ENCODE results near the gene ADGRL4. TPM values are rescaled to one million over a fixed set of nuclear protein-coding genes. Genes with fewer than 3 reads are reported as not detected.

Gene ADGRL4
- total and polyA plus RNA-seq, 2 donors = 2.4 to 12.3 TPM

- Histone ChIP-seq H3K27ac (ENCODE audit: low read depth in 1 of 2, low read length in 1 of 2) (no peak overlapping the region), H3K4me3 (ENCODE audit: low read length in 2 of 2) (no peak overlapping the region), H3K27me3 (ENCODE audit: control insufficient read depth in 2 of 2, insufficient read depth in 1 of 2, low read length in 1 of 2) (no peaks in the 10 kb centered on the region), H3K9me3 (ENCODE audit: control insufficient read depth in 2 of 2, insufficient read depth in 1 of 2, low read length in 1 of 2) (peaks cover 0 to 10% of the 10 kb centered on the region in 2 donors), H3K4me1 (ENCODE audit: control insufficient read depth in 2 of 2, insufficient read depth in 2 of 2, low read length in 2 of 2) (no peaks in the 10 kb centered on the region), H3K36me3 (ENCODE audit: control insufficient read depth in 2 of 2, insufficient read depth in 2 of 2, low read length in 1 of 2) (no peaks in the 10 kb centered on the region)
- WGBS = 17% methylated on average over 10 of the region's 10 CpGs
- DNase-seq (ENCODE audit: low read depth in 6 of 9, low spot score in 9 of 9) = no peak
Observed at GRCh38 chr1:79040424-79041082, 34.0 kb upstream of the ADGRL4 start.

GRCh38 chr1:79037085-79037484 is 30.6 kb upstream of the ADGRL4 start:
- H3K4me3 ChIP-seq (ENCODE audit: low read length in 2 of 2) = no peak overlapping the region
- no peaks in the 10 kb centered on the region for H3K36me3 ChIP-seq (ENCODE audit: control insufficient read depth in 2 of 2, insufficient read depth in 2 of 2, low read length in 1 of 2)
- 83% methylated on average over 2 of the region's 2 CpGs for WGBS
- no peaks in the 10 kb centered on the region for H3K27me3 ChIP-seq (ENCODE audit: control insufficient read depth in 2 of 2, insufficient read depth in 1 of 2, low read length in 1 of 2)
- H3K4me1 ChIP-seq (ENCODE audit: control insufficient read depth in 2 of 2, insufficient read depth in 2 of 2, low read length in 2 of 2) = no peaks in the 10 kb centered on the region
- H3K27ac ChIP-seq (ENCODE audit: low read depth in 1 of 2, low read length in 1 of 2) = no peak overlapping the region
- H3K9me3 ChIP-seq (ENCODE audit: control insufficient read depth in 2 of 2, insufficient read depth in 1 of 2, low read length in 1 of 2) = peaks cover 0 to 10% of the 10 kb centered on the region in 2 donors
- DNase-seq (ENCODE audit: low read depth in 6 of 9, low spot score in 9 of 9) = no peak

- Histone ChIP-seq H3K36me3 (ENCODE audit: control insufficient read depth in 2 of 2, insufficient read depth in 2 of 2, low read length in 1 of 2) (no peaks in the 10 kb centered on the region), H3K4me3 (ENCODE audit: low read length in 2 of 2) (no peak overlapping the region), H3K27me3 (ENCODE audit: control insufficient read depth in 2 of 2, insufficient read depth in 1 of 2, low read length in 1 of 2) (no peaks in the 10 kb centered on the region), H3K27ac (ENCODE audit: low read depth in 1 of 2, low read length in 1 of 2) (no peak overlapping the region), H3K4me1 (ENCODE audit: control insufficient read depth in 2 of 2, insufficient read depth in 2 of 2, low read length in 2 of 2) (no peaks in the 10 kb centered on the region), H3K9me3 (ENCODE audit: control insufficient read depth in 2 of 2, insufficient read depth in 1 of 2, low read length in 1 of 2) (no peaks in the 10 kb centered on the region)
- WGBS = 95% methylated on average over 2 of the region's 2 CpGs
- no peak for DNase-seq (ENCODE audit: low read depth in 6 of 9, low spot score in 9 of 9)
Observed at GRCh38 chr1:79012500-79012899, 6.0 kb upstream of the ADGRL4 start.

- Histone ChIP-seq H3K4me3 (ENCODE audit: low read length in 2 of 2) (no peak overlapping the region), H3K27me3 (ENCODE audit: control insufficient read depth in 2 of 2, insufficient read depth in 1 of 2, low read length in 1 of 2) (peaks cover 0 to 11% of the 10 kb centered on the region in 2 donors), H3K9me3 (ENCODE audit: control insufficient read depth in 2 of 2, insufficient read depth in 1 of 2, low read length in 1 of 2) (no peaks in the 10 kb centered on the region), H3K27ac (ENCODE audit: low read depth in 1 of 2, low read length in 1 of 2) (no peak overlapping the region), H3K36me3 (ENCODE audit: control insufficient read depth in 2 of 2, insufficient read depth in 2 of 2, low read length in 1 of 2) (no peaks in the 10 kb centered on the region), H3K4me1 (ENCODE audit: control insufficient read depth in 2 of 2, insufficient read depth in 2 of 2, low read length in 2 of 2) (no peaks in the 10 kb centered on the region)
- DNase-seq (ENCODE audit: low read depth in 6 of 9, low spot score in 9 of 9) = no peak
- 96% methylated on average over 4 of the region's 4 CpGs for WGBS
Observed at GRCh38 chr1:79010589-79010988, 4.1 kb upstream of the ADGRL4 start.

GRCh38 chr1:79005945-79006344 is 585 bp downstream of the ADGRL4 start:
- no peak overlapping the region for H3K27ac ChIP-seq (ENCODE audit: low read depth in 1 of 2, low read length in 1 of 2)
- no peaks in the 10 kb centered on the region for H3K9me3 ChIP-seq (ENCODE audit: control insufficient read depth in 2 of 2, insufficient read depth in 1 of 2, low read length in 1 of 2)
- no peak overlapping the region for H3K4me3 ChIP-seq (ENCODE audit: low read length in 2 of 2)
- peaks cover 0 to 11% of the 10 kb centered on the region in 2 donors for H3K27me3 ChIP-seq (ENCODE audit: control insufficient read depth in 2 of 2, insufficient read depth in 1 of 2, low read length in 1 of 2)
- 89% methylated on average over 4 of the region's 4 CpGs for WGBS
- no peak for DNase-seq (ENCODE audit: low read depth in 6 of 9, low spot score in 9 of 9)
- H3K4me1 ChIP-seq (ENCODE audit: control insufficient read depth in 2 of 2, insufficient read depth in 2 of 2, low read length in 2 of 2) = no peaks in the 10 kb centered on the region
- H3K36me3 ChIP-seq (ENCODE audit: control insufficient read depth in 2 of 2, insufficient read depth in 2 of 2, low read length in 1 of 2) = no peaks in the 10 kb centered on the region

- H3K4me3 ChIP-seq (ENCODE audit: low read length in 2 of 2) = no peak overlapping the region
- H3K9me3 ChIP-seq (ENCODE audit: control insufficient read depth in 2 of 2, insufficient read depth in 1 of 2, low read length in 1 of 2) = no peaks in the 10 kb centered on the region
- peaks cover 0 to 11% of the 10 kb centered on the region in 2 donors for H3K27me3 ChIP-seq (ENCODE audit: control insufficient read depth in 2 of 2, insufficient read depth in 1 of 2, low read length in 1 of 2)
- no peak for DNase-seq (ENCODE audit: low read depth in 6 of 9, low spot score in 9 of 9)
- H3K27ac ChIP-seq (ENCODE audit: low read depth in 1 of 2, low read length in 1 of 2) = no peak overlapping the region
- H3K36me3 ChIP-seq (ENCODE audit: control insufficient read depth in 2 of 2, insufficient read depth in 2 of 2, low read length in 1 of 2) = no peaks in the 10 kb centered on the region
- H3K4me1 ChIP-seq (ENCODE audit: control insufficient read depth in 2 of 2, insufficient read depth in 2 of 2, low read length in 2 of 2) = no peaks in the 10 kb centered on the region
- WGBS = over 99% methylated on average over 3 of the region's 3 CpGs
Observed at GRCh38 chr1:79004916-79005315, 1.6 kb downstream of the ADGRL4 start.

- Histone ChIP-seq H3K27me3 (ENCODE audit: control insufficient read depth in 2 of 2, insufficient read depth in 1 of 2, low read length in 1 of 2) (no peaks in the 10 kb centered on the region), H3K36me3 (ENCODE audit: control insufficient read depth in 2 of 2, insufficient read depth in 2 of 2, low read length in 1 of 2) (no peaks in the 10 kb centered on the region), H3K4me1 (ENCODE audit: control insufficient read depth in 2 of 2, insufficient read depth in 2 of 2, low read length in 2 of 2) (no peaks in the 10 kb centered on the region), H3K9me3 (ENCODE audit: control insufficient read depth in 2 of 2, insufficient read depth in 1 of 2, low read length in 1 of 2) (no peaks in the 10 kb centered on the region), H3K27ac (ENCODE audit: low read depth in 1 of 2, low read length in 1 of 2) (no peak overlapping the region), H3K4me3 (ENCODE audit: low read length in 2 of 2) (no peak overlapping the region)
- DNase-seq (ENCODE audit: low read depth in 6 of 9, low spot score in 9 of 9) = no peak
- 87% methylated on average over 1 of the region's 1 CpG for WGBS
Observed at GRCh38 chr1:78996791-78997190, 9.7 kb downstream of the ADGRL4 start.

GRCh38 chr1:78987042-78987441 is 19.5 kb downstream of the ADGRL4 start:
- Histone ChIP-seq H3K9me3 (ENCODE audit: control insufficient read depth in 2 of 2, insufficient read depth in 1 of 2, low read length in 1 of 2) (no peaks in the 10 kb centered on the region), H3K4me1 (ENCODE audit: control insufficient read depth in 2 of 2, insufficient read depth in 2 of 2, low read length in 2 of 2) (no peaks in the 10 kb centered on the region), H3K27me3 (ENCODE audit: control insufficient read depth in 2 of 2, insufficient read depth in 1 of 2, low read length in 1 of 2) (no peaks in the 10 kb centered on the region), H3K36me3 (ENCODE audit: control insufficient read depth in 2 of 2, insufficient read depth in 2 of 2, low read length in 1 of 2) (no peaks in the 10 kb centered on the region), H3K27ac (ENCODE audit: low read depth in 1 of 2, low read length in 1 of 2) (no peak overlapping the region), H3K4me3 (ENCODE audit: low read length in 2 of 2) (no peak overlapping the region)
- WGBS = 87% methylated on average over 2 of the region's 2 CpGs
- no peak for DNase-seq (ENCODE audit: low read depth in 6 of 9, low spot score in 9 of 9)

- Histone ChIP-seq H3K36me3 (ENCODE audit: control insufficient read depth in 2 of 2, insufficient read depth in 2 of 2, low read length in 1 of 2) (no peaks in the 10 kb centered on the region), H3K4me3 (ENCODE audit: low read length in 2 of 2) (no peak overlapping the region), H3K27me3 (ENCODE audit: control insufficient read depth in 2 of 2, insufficient read depth in 1 of 2, low read length in 1 of 2) (no peaks in the 10 kb centered on the region), H3K4me1 (ENCODE audit: control insufficient read depth in 2 of 2, insufficient read depth in 2 of 2, low read length in 2 of 2) (no peaks in the 10 kb centered on the region), H3K9me3 (ENCODE audit: control insufficient read depth in 2 of 2, insufficient read depth in 1 of 2, low read length in 1 of 2) (no peaks in the 10 kb centered on the region), H3K27ac (ENCODE audit: low read depth in 1 of 2, low read length in 1 of 2) (no peak overlapping the region)
- no peak for DNase-seq (ENCODE audit: low read depth in 6 of 9, low spot score in 9 of 9)
- 94% methylated on average over 3 of the region's 3 CpGs for WGBS
Observed at GRCh38 chr1:78980511-78980910, 26.0 kb downstream of the ADGRL4 start.
